RWPE1 (cell line): Measurements from ENCODE around the gene DYNLL1.
A peak's percentile ranks its signal among the peaks of the same experiment; 100 is the strongest.

Experiments used
- CTCF ChIA-PET: fragments of 350-600 bp; sonication (Branson Sonifier 250); formaldehyde crosslinking; extraction: SDS; loops from one replicate; lab custom pipeline; 2021; lab: Yijun Ruan, JAX
- POLR2A ChIA-PET: fragments of 400-600 bp; formaldehyde crosslinking; extraction: SDS; loops from one replicate; lab custom pipeline; 2020; ENCODE audit warnings: antibody characterized with exemption; ENCODE audit not compliant: low non-redundant PET; lab: Yijun Ruan, JAX
- DNase-seq: peaks from one replicate; pipeline ENCODE4 v3.0.0; 2012; ENCODE audit warnings: low spot score
- H3K27ac ChIP-seq: fragments of 450-650 bp; 2 replicates; pipeline ENCODE4 v1.5.1; 2017
- CTCF ChIP-seq: fragments of 450-650 bp; conservative IDR thresholded peaks from 2 replicates; pipeline ENCODE4 v1.5.1; 2017; ENCODE audit warnings: low read depth, mild to moderate bottlenecking

DYNLL1 gene

GRCh38 chr12:120490325-120490724, 5.6 kb upstream of the DYNLL1 start:
- ChIA-PET POLR2A (no interaction called here), CTCF (interaction anchor here (0.6 kb wide), 1 partner anchor 22 kb away, joined by 4 read pairs; no protein-coding TSS in a partner anchor)
- no peak for DNase-seq
- no peak for TF ChIP-seq CTCF
- no peak overlapping the region for H3K27ac ChIP-seq

- DNase-seq, result no peak
- H3K27ac ChIP-seq, result no peak overlapping the region
- CTCF ChIA-PET, result interaction anchor here (0.5 to 1.2 kb wide), 3 partner anchors 21 to 642 kb away, joined by 3 to 4 read pairs (median 4); partner anchors contain the start of gene P2RX7
- POLR2A ChIA-PET, result interaction anchor here (0.5 kb wide), 1 partner anchor 976 kb away, joined by 3 read pairs; no protein-coding TSS in a partner anchor
- no peak for TF ChIP-seq CTCF
These were observed 4.9 kb upstream of the DYNLL1 start for GRCh38 chr12:120490833-120491512.

GRCh38 chr12:120495186-120495730, 655 bp upstream of the DYNLL1 start:
- DNase-seq, result peak; percentile 9
- ChIA-PET POLR2A (no interaction called here), CTCF (interaction anchor here (0.6 to 1.0 kb wide), 5 partner anchors 10 to 41 kb away, joined by 3 to 5 read pairs (median 3); no protein-coding TSS in a partner anchor)
- peak overlapping the region; percentile 85 for H3K27ac ChIP-seq
- TF ChIP-seq CTCF, result no peak

GRCh38 chr12:120496413-120497340, 764 bp downstream of the DYNLL1 start:
- CTCF ChIA-PET, result interaction anchor here (0.6 to 1.1 kb wide), 4 partner anchors 28 to 314 kb away, joined by 3 read pairs; no protein-coding TSS in a partner anchor

GRCh38 chr12:120497524-120498150, 1.7 kb downstream of the DYNLL1 start:
- no peak for DNase-seq
- TF ChIP-seq CTCF, result no peak
- ChIA-PET POLR2A (no interaction called here), CTCF (no interaction called here)
- H3K27ac ChIP-seq, result no peak overlapping the region

More at GRCh38 chr12:120496413-120497340, 764 bp downstream of the DYNLL1 start:
- POLR2A ChIA-PET, result interaction anchor here (0.6 to 1.0 kb wide), 3 partner anchors 22 to 32 kb away, joined by 3 to 5 read pairs (median 3); no protein-coding TSS in a partner anchor
- DNase-seq, result peak; percentile 60
- TF ChIP-seq CTCF, result no peak
- H3K27ac ChIP-seq, result peak overlapping the region; percentile 85
